GM19372 (cell line): ENCODE measurements around the gene SRGAP1.
"Not testable (repeated sequence)": the region's sequence is repeated elsewhere in the genome, so short reads cannot be mapped to it uniquely, and the experiment has no call there.

ENCODE experiments used
- ATAC-seq: cut with Tn5 transposase; IDR thresholded peaks from one replicate; pipeline ENCODE4 v1.9.1; 2021; ENCODE audit warnings: mild to moderate bottlenecking, low read depth, moderate library complexity; ENCODE audit not compliant: unreplicated experiment

SRGAP1 gene

GRCh38 chr12:64098709-64099354, 254.3 kb downstream of the SRGAP1 start:
- no peak for ATAC-seq

DNA sequence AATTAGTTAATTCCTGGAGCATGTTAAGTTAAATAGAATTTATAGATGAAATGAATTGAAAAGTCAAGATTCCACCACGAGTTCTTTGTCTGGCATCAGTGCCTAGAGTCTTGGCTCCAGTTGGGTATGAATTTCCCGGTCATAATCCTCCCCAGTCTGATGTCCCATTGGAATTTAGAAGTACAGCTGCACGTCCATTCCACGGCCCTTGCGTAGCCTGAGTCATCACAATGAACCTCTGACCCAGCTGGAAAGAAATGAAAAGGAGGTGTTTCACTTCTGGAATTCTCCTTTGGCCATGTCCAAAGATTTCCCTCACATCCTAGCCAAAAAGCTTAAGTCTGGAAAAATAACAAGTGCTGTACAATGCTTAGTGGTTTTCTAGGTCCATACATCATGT, 254.9 kb downstream of the SRGAP1 start:
- no peak for ATAC-seq

DNA sequence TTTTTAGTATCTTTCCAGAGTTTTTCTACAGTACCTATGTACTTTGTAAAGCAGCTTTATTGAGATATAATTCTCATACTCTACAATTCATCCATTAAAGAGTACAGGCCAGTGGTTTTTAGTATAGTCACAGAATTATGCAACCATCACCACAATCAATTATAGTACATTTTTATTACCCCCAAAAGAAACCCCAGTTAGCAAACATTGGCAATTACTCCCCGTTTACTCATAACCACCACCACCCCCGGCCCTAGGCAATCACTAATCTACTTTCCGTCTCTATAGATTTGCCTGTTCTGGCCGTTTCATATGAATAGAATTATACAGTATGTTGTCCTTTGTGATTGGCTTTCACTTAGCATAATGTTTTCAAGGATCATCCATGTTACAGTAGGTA, 257.8 kb downstream of the SRGAP1 start:
- ATAC-seq: no peak

- ATAC-seq: no peak
Measured at GRCh38 chr12:64103825-64104740, 259.6 kb downstream of the SRGAP1 start.

DNA sequence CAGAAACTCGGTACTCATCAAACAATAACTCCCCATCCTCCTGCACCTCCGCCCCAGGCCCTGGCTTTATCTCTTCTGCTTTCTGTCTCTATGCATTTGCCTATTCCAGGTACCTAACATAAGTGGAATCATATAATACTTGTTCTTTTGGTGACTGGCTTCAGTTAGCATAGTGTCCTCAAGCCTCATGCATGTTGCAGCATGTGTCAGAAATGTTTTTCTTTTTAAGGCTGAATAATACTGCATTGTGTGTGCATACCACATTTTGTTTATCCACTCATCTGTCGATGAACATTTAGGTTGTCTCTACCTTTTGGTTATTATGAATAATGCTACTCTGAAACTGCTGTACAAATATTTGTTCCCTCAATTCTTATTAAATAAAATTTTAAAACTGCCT, 260.5 kb downstream of the SRGAP1 start:
- no peak for ATAC-seq

- ATAC-seq: no peak
Measured at GRCh38 chr12:64107776-64108175, 263.3 kb downstream of the SRGAP1 start.

DNA sequence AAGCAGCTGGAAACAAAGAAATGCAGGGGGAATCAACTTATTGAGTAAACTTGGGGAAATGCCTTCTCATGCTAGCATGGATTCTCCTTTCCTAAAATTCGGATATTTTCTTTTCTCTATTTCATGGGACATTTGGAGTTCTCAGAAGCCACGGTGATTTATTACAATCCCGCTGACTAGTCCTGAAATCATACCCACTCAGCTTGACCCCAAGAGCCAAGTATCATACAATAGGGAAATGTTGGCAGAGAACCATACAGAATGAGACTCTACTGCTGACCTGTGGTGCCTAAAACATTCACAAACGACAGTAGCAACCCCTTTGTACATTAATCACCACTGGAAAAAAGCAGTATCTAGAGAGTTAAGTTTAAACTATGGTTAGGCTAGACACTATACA, 265.2 kb downstream of the SRGAP1 start:
- ATAC-seq: no peak

DNA sequence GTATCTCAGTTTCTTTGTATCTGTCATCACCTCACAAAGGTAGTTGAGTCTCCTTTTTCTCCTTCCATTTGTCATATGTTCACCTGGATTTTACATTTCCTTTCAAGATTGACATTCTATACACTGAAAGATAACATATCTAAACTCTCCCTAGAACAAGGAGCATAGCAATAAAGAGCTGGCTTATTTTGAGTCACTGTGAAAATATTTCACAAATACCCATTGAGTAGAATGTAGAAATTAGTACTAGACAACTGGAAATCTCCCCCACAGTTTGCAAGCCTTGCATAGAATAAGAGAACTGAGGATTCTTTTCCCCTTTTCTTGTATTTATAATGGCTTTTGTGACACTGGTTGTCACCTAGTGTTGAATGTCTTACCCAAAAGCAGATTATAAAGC, 266.4 kb downstream of the SRGAP1 start:
- no peak for ATAC-seq

DNA sequence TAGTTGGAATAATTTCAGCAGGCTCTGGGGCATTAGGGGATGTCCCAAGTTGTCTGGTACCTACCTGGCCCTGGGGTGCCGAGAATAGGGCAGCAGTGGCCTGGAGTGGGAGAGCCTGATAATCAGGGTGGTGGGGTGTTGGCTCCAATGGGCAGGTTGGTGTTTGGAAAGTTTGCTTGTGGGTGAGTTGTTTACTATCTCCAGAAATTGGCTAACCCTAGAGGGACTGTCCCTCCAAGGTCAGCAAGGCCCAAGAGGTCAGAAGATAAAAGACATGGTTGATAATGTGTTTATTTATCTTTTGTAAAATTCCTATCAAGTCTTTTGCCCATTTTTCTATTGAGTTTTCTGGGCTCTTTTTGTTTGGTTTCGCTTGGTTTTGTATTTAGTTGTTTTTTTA, 272.5 kb downstream of the SRGAP1 start:
- no peak for ATAC-seq

DNA sequence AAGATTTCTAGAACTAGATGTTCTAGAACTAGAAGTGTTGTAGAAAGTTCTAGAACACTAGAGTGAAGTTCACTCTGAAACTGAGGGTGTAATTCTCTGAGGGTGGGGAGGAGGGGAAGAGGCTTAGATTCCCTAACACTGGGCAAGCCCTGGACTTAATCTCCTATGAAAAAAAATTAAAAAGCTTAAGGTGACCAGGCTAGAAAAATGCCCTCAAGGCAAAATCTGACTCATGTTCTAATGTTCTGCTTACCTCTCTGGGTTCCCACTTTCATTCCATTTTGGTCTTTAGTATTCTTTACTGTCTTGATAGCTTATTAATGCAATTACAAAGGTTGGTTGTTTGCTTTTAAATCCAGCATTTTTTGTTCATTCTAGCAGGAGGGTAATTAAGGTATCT, 276.1 kb downstream of the SRGAP1 start:
- no peak for ATAC-seq

DNA sequence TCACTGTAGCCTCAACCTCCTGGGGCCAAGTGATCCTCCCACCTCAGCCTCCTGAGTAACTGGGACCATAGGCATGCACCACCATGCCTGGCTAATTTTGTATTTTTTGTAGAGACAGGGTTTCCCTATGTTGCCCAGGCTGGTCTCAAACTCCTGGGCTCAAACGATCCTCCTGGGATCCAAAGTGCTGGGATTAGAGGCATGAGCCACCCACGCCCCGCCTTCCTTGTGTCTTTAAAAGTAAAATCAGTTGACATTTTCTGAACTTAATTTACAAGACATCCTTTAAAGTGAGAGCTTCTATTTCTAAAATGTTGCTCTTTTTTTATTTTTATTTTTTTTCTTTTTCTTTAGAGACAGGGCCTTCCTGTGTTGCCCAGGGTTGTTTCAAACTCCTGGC, 276.6 kb downstream of the SRGAP1 start:
- ATAC-seq: not testable (repeated sequence)

DNA sequence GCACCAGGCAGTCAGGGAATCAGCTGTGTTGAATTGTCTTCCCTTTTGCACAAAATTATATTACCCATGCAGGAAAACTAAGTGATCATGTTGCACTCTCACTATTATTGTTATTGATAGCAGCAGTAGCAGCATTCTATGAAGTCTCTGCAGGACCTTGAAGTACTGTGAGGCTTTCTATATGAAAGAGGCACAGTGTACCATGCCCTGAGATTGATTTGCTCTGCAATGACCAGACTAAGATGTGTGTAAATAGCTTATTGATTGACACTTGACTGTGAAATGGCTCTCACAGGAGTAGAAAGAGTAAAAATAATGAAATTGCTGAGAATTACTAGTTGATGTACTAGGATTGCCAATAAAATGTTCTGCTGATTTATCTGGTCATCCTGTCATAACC, 277.7 kb downstream of the SRGAP1 start:
- no peak for ATAC-seq

- ATAC-seq: no peak
Measured at GRCh38 chr12:64122995-64123394, 278.5 kb downstream of the SRGAP1 start.

DNA sequence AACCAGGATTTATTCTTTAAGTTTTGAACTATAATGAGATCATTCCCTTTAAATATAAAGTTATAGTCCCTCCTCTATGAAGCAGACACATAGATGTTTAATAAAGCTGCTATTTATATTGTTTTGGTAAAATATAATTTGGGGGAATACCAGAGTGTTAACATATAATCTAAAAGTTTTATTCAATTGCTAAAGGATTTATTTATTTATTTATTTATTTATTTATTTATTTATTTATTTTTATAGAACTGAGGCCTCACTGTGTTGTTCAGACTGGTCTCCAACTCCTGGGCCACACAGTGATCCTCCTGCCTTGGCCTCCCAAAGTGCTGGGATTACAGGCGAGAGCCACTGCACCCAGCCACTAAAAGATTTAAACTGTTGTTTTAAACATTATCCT, 278.9 kb downstream of the SRGAP1 start:
- ATAC-seq: no peak

GRCh38 chr12:64124511-64125197, 280.2 kb downstream of the SRGAP1 start:
- no peak for ATAC-seq

DNA sequence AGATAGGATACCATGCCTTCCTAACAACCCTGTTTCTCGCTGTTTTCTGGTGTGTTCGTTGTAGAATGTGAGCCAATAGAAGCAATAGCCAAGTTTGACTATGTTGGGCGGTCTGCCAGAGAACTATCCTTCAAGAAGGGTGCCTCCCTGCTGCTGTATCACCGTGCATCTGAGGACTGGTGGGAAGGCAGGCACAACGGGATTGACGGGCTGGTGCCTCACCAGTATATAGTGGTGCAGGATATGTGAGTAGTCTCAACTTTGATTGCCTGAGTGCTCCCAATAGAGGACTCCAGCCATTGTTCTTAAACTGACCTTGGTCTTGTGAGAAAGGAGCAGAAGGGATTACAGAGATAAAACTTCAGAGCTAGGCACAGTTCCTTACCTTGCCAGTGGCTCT, 281.4 kb downstream of the SRGAP1 start:
- ATAC-seq: no peak

DNA sequence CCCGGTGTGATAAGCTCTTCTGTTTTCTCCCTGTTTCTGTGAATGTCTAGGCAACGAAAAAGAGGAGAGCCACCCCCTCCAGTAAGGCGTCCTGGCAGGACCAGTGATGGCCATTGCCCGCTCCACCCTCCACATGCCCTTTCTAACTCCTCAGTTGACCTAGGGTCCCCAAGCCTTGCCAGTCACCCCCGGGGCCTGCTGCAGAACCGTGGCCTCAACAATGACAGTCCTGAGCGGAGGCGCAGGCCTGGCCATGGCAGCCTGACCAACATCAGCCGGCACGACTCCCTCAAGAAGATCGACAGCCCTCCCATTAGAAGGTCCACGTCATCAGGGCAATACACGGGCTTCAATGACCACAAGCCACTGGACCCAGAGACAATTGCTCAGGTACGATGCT, 283.3 kb downstream of the SRGAP1 start:
- no peak for ATAC-seq

- ATAC-seq: no peak
Measured at GRCh38 chr12:64128366-64128765, 283.9 kb downstream of the SRGAP1 start.

GRCh38 chr12:64130476-64130875, 286.0 kb downstream of the SRGAP1 start:
- ATAC-seq: not testable (repeated sequence)

- ATAC-seq: not testable (repeated sequence)
Measured at GRCh38 chr12:64131456-64131855, 287.0 kb downstream of the SRGAP1 start.

DNA sequence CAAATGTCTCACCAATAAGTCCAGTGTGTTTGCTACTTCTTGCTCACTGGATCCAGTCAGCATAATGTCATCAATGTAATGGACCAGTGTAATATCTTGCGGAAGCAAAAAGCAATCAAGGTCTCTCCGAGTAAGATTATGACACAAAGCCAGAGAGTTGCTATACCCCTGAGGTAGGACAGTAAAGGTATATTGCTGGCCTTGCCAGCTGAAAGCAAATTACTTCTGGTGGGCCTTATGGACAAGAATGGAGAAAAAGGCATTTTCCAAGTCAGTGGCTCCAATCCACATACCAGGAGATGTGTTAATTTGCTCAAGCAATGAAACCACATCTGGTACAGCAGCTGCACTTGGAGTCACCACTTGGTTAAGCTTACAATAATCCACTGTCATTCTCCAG, 288.2 kb downstream of the SRGAP1 start:
- ATAC-seq: not testable (repeated sequence)
